ENCODE results near the gene RASL11B. TPM values are rescaled to one million over a fixed set of nuclear protein-coding genes. Genes with fewer than 3 reads are reported as not detected.

RASL11B gene, protein sequence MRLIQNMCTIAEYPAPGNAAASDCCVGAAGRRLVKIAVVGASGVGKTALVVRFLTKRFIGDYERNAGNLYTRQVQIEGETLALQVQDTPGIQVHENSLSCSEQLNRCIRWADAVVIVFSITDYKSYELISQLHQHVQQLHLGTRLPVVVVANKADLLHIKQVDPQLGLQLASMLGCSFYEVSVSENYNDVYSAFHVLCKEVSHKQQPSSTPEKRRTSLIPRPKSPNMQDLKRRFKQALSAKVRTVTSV
- total RNA-seq (1.2 and 1.3 TPM in 2 replicates), polyA plus RNA-seq (0.17 and 0.36 TPM in 2 replicates), polyA minus RNA-seq (0.29 TPM in 1 of 2 replicates, not detected in the other)
- total RNA-seq (2013): 0.16 TPM

DNA sequence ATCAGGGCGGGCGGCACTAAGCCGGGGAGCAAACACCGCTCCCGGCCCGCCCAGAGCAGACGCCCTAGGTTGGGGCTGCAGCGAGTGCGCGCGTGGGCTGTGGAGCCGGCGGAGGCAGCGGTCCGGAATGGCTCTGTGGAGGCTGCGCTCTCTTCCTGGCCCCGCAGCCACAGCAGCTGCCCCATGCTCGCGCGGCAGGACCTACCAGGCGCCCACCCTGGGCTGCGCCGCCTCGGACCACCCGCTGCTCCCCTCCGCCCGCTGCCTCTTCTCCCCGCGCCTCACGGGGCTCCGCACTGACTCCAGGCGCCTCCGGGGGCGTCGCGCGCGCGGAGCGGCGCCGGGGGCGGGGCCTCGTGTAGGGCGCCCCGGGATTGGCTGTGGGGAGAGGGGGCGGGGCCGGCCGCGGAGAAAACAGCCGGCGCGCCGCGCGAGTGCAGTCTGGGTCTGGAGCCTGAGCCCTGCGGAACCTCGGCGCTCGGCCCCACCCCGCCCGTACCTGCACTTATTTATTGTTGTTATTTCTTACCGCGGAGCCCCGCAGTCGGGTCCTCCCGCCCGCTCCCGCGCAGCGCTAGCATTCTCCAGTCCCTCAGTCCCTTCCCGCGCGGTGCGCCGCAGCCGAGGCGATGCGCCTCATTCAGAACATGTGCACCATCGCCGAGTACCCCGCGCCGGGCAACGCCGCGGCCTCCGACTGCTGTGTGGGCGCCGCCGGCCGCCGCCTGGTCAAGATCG, at the start of gene RASL11B:
RASL11B (plus strand) TSS at position 439 of the 738 bp plus-strand sequence; CDS start at position 630, 191 bp downstream.
- H3K36me3 ChIP-seq (replicated peaks in 1 of 2; ENCODE audit: control extremely low read depth in 1 of 2, control insufficient read depth in 1 of 2, extremely low read depth in 1 of 2, insufficient read depth in 2 of 2, low read length in 1 of 2): no peaks in the 10 kb centered on the region
- Mint-ChIP-seq H3K4me3 (peak within 1 kb of the TSS; percentile 89), H3K27ac (no peak within 1 kb of the TSS), H3K27me3 (peaks cover 40% of the 10 kb centered on the region), H3K9me3 (ENCODE audit: insufficient read depth) (no peaks in the 10 kb centered on the region), H3K4me1 (peaks cover 14% of the 10 kb centered on the region)
- no peaks in the 10 kb centered on the region for H4K20me1 ChIP-seq (ENCODE audit: control insufficient read depth, insufficient read depth, low read length, poor library complexity, severe bottlenecking)
- ChIA-PET CTCF (interaction anchor here (1.0 to 1.6 kb wide), 2 partner anchors 9 to 50 kb away, joined by 3 to 4 read pairs; no protein-coding TSS in a partner anchor), POLR2A (interaction anchor here (1.6 kb wide), 1 partner anchor 149 kb away, joined by 3 read pairs; no protein-coding TSS in a partner anchor)
- ATAC-seq (ENCODE audit: low read depth) (peak; percentile 99), DNase-seq (peak; percentile 92)
- H3K27me3 ChIP-seq (replicated peaks in 1 of 4; ENCODE audit: control extremely low read depth in 1 of 4, control insufficient read depth in 3 of 4, insufficient read depth in 4 of 4, low read length in 3 of 4): peaks cover 0 to 37% (median 15%) of the 10 kb centered on the region in 4 experiments
- TF ChIP-seq, protein P1, sequence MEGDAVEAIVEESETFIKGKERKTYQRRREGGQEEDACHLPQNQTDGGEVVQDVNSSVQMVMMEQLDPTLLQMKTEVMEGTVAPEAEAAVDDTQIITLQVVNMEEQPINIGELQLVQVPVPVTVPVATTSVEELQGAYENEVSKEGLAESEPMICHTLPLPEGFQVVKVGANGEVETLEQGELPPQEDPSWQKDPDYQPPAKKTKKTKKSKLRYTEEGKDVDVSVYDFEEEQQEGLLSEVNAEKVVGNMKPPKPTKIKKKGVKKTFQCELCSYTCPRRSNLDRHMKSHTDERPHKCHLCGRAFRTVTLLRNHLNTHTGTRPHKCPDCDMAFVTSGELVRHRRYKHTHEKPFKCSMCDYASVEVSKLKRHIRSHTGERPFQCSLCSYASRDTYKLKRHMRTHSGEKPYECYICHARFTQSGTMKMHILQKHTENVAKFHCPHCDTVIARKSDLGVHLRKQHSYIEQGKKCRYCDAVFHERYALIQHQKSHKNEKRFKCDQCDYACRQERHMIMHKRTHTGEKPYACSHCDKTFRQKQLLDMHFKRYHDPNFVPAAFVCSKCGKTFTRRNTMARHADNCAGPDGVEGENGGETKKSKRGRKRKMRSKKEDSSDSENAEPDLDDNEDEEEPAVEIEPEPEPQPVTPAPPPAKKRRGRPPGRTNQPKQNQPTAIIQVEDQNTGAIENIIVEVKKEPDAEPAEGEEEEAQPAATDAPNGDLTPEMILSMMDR (IDR thresholded peaks at IDR 0.05): peak; percentile 44
- no peak for TF ChIP-seq EZH2 (IDR thresholded peaks at IDR 0.05; ENCODE audit: borderline replicate concordance, insufficient read depth, low read depth, low read length, poor library complexity, severe bottlenecking)
- intact Hi-C loops (cut with micrococcal nuclease): loop anchor here (1.0 to 2.0 kb wide), 3 partner anchors 140 to 203 kb away; partner anchors contain the start of gene USP46
- peaks cover 0 to 14% (median 6%) of the 10 kb centered on the region in 3 donors for H3K9me3 ChIP-seq (ENCODE audit: control extremely low read depth in 1 of 3, control insufficient read depth in 2 of 3, insufficient read depth in 1 of 3, low read length in 2 of 3)
- peak within 1 kb of the TSS; percentile 95 for H2AFZ ChIP-seq (ENCODE audit: insufficient read depth, low read depth, low read length, poor library complexity, severe bottlenecking)
- under 1% methylated on average over 92 of the region's 94 CpGs for WGBS (ENCODE audit: insufficient coverage)
- H3K4me3 ChIP-seq (ENCODE audit: control extremely low read depth in 1 of 5, extremely low read depth in 1 of 5, insufficient read depth in 1 of 5, low read depth in 2 of 5, low read length in 4 of 5): peak within 1 kb of the TSS; percentile 48 to 71 (median 58)
- peak within 1 kb of the TSS; percentile 76 for H3K9ac ChIP-seq (ENCODE audit: low read length)
- H3K79me2 ChIP-seq (ENCODE audit: control insufficient read depth, insufficient read depth, low read length): no peaks in the 10 kb centered on the region
- peaks cover 11 to 14% of the 10 kb centered on the region in 2 donors for H3K4me1 ChIP-seq (ENCODE audit: control insufficient read depth in 2 of 2, insufficient read depth in 2 of 2, low read length in 2 of 2)
- no peak within 1 kb of the TSS for H3K27ac ChIP-seq (ENCODE audit: low read length in 2 of 2)
- H3K4me2 ChIP-seq (replicated peaks; ENCODE audit: low read depth, low read length, poor library complexity, severe bottlenecking): peak within 1 kb of the TSS; percentile 99
